Neural cell (in vitro differentiated cells): Measurements from ENCODE around the gene DGKI. TPM values are rescaled to one million over a fixed set of nuclear protein-coding genes. Genes with fewer than 3 reads are reported as not detected.

ENCODE experiments used
- H2AFZ ChIP-seq: fragments of 200-600, 300-800 bp; sonication (generic), shearing (Covaris generic); 2 replicates; pipeline ENCODE4 v1.6.0; 2014; ENCODE audit warnings: low read depth, mild to moderate bottlenecking, antibody characterized with exemption, low read length, moderate library complexity
- H3F3A ChIP-seq: fragments of 200-600 bp; shearing (Covaris generic); 2 replicates; pipeline ENCODE4 v1.6.1; 2016; ENCODE audit warnings: mild to moderate bottlenecking, moderate library complexity, mixed read lengths, antibody characterized with exemption, low read length; ENCODE audit not compliant: insufficient read depth, poor library complexity, severe bottlenecking
- H3K27ac ChIP-seq: fragments of 200-600, 300-800 bp; sonication (generic), shearing (Covaris generic); 2 replicates; pipeline ENCODE4 v1.5.1; 2014; ENCODE audit warnings: mild to moderate bottlenecking, low read length, moderate library complexity
- H3K27me3 ChIP-seq: fragments of 300-800, 200-600 bp; sonication (generic), shearing (Covaris generic); 2 replicates; pipeline ENCODE4 v1.6.0; 2014; ENCODE audit warnings: mild to moderate bottlenecking, low read depth, low read length, moderate library complexity; ENCODE audit not compliant: insufficient read depth
- H3K36me3 ChIP-seq: fragments of 300-800, 200-600 bp; sonication (generic), shearing (Covaris generic); 2 replicates; pipeline ENCODE4 v1.5.1; 2014; ENCODE audit warnings: mild to moderate bottlenecking, antibody characterized with exemption, low read length, moderate library complexity; ENCODE audit not compliant: insufficient read depth
- H3K4me2 ChIP-seq: fragments of 300-800, 200-600 bp; sonication (generic), shearing (Covaris generic); 2 replicates; pipeline ENCODE4 v1.6.0; 2014; ENCODE audit warnings: mild to moderate bottlenecking, low read length
- H3K4me3 ChIP-seq: fragments of 300-800, 200-600 bp; sonication (generic), shearing (Covaris generic); 2 replicates; pipeline ENCODE4 v1.5.1; 2014; ENCODE audit warnings: mild to moderate bottlenecking, low read length, moderate library complexity
- H3K79me2 ChIP-seq: fragments of 200-600 bp; shearing (Covaris generic); replicated peaks from 2 replicates; pipeline ENCODE4 v1.6.0; 2014; ENCODE audit warnings: mild to moderate bottlenecking, low read length, moderate library complexity; ENCODE audit not compliant: insufficient read depth
- H3K9ac ChIP-seq: fragments of 300-800, 200-600 bp; sonication (generic), shearing (Covaris generic); 2 replicates; pipeline ENCODE4 v1.6.1; 2016; ENCODE audit warnings: mild to moderate bottlenecking, low read length, mixed read lengths
- H3K9me2 ChIP-seq: fragments of 200-600 bp; shearing (Covaris generic); 2 replicates; pipeline ENCODE4 v1.6.1; 2016; ENCODE audit warnings: mild to moderate bottlenecking, low read length, mixed read lengths; ENCODE audit not compliant: insufficient read depth
- H3K9me3 ChIP-seq: fragments of 200-600, 300-800 bp; sonication (generic), shearing (Covaris generic); 2 replicates; pipeline ENCODE4 v1.6.1; 2016; ENCODE audit warnings: mild to moderate bottlenecking, mixed run types, low read length, moderate library complexity, mixed read lengths
- H4K20me1 ChIP-seq: fragments of 200-600 bp; shearing (Covaris generic); 2 replicates; pipeline ENCODE4 v1.6.1; 2016; ENCODE audit warnings: mild to moderate bottlenecking, mixed run types; ENCODE audit not compliant: insufficient read depth
- CTCF ChIP-seq: fragments of 450-650 bp; IDR thresholded peaks from 2 replicates; pipeline ENCODE4 v1.5.1; 2014; ENCODE audit warnings: antibody characterized with exemption, mild to moderate bottlenecking, moderate library complexity; ENCODE audit not compliant: poor library complexity, severe bottlenecking
- EP300 ChIP-seq: fragments of 450-650 bp; conservative IDR thresholded peaks from 2 replicates; pipeline ENCODE4 v1.6.1; 2014; ENCODE audit warnings: antibody characterized with exemption, mild to moderate bottlenecking, moderate library complexity; ENCODE audit not compliant: poor library complexity, severe bottlenecking
- EZH2 ChIP-seq: fragments of 200-600, 300-800 bp; shearing (Covaris generic), sonication (generic); IDR thresholded peaks from 2 replicates; pipeline ENCODE4 v1.6.1; 2014; ENCODE audit warnings: antibody characterized with exemption, low read length, borderline replicate concordance, mild to moderate bottlenecking; ENCODE audit not compliant: insufficient read depth, poor library complexity, severe bottlenecking
- MXI1 ChIP-seq: fragments of 450-650 bp; conservative IDR thresholded peaks from 2 replicates; pipeline ENCODE4 v1.6.1; 2014; ENCODE audit warnings: antibody characterized with exemption, mild to moderate bottlenecking; ENCODE audit not compliant: poor library complexity, severe bottlenecking
- POLR2AphosphoS5 ChIP-seq: IDR thresholded peaks from 2 replicates; pipeline ENCODE4 v1.6.1; 2012
- RAD21 ChIP-seq: fragments of 450-650 bp; conservative IDR thresholded peaks from 2 replicates; pipeline ENCODE4 v1.6.1; 2014; ENCODE audit warnings: antibody characterized with exemption, mild to moderate bottlenecking, moderate library complexity
- REST ChIP-seq: IDR thresholded peaks from 2 replicates; pipeline ENCODE4 v1.6.1; 2012; ENCODE audit warnings: borderline replicate concordance
- SMC3 ChIP-seq: fragments of 450-650 bp; conservative IDR thresholded peaks from 2 replicates; pipeline ENCODE4 v1.6.1; 2014; ENCODE audit warnings: antibody characterized with exemption, mild to moderate bottlenecking, moderate library complexity; ENCODE audit not compliant: poor library complexity
- TAF1 ChIP-seq: IDR thresholded peaks from 2 replicates; pipeline ENCODE4 v1.6.1; 2012; ENCODE audit warnings: low read depth
- polyA plus RNA-seq: library from polyadenylated mRNA; depleted of rRNA; stranded (reverse); fragments of >200 nt; gene quantifications from 2 replicates; pipeline ENCODE4 v1.2.3, GENCODE V29; 2014

Gene DGKI
- polyA plus RNA-seq, 1 donor from 2014 or later = 15.8 TPM

DNA sequence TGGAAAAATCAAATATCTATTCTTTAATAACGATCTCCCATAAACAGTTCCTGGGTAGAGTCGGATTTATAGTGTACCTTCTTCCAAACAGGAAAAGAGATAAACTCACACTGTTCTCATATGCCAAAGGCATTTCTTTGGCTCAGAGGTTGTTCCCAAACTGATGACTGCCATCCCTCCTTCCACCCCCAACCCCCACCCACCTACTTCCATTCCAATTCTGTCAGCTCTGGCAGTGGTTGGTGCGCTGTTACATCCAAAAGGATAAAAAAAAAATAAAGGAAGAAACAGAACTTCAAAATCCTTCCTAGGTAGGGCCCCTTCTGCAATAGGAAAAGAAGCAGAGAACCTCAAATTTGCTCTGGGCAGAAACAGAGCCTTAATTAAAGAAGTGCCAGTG lies 104.7 kb downstream of the DGKI start:
- no peaks in the 10 kb centered on the region for H3K79me2 ChIP-seq
- no peak overlapping the region for H3K9ac ChIP-seq
- no peak overlapping the region for H3K27ac ChIP-seq
- no peaks in the 10 kb centered on the region for H3K36me3 ChIP-seq
- no peak overlapping the region for H2AFZ ChIP-seq
- H3K4me3 ChIP-seq = no peak overlapping the region
- no peaks in the 10 kb centered on the region for H4K20me1 ChIP-seq
- no peaks in the 10 kb centered on the region for H3F3A ChIP-seq
- H3K27me3 ChIP-seq = no peaks in the 10 kb centered on the region
- H3K4me2 ChIP-seq = no peak overlapping the region
- H3K9me2 ChIP-seq = no peaks in the 10 kb centered on the region
- H3K9me3 ChIP-seq = no peaks in the 10 kb centered on the region
- TF ChIP-seq RAD21 (no peak), POLR2AphosphoS5 (no peak), MXI1 (no peak), TAF1 (no peak), REST (no peak), EP300 (no peak), SMC3 (no peak), CTCF (no peak), EZH2 (no peak)

DNA sequence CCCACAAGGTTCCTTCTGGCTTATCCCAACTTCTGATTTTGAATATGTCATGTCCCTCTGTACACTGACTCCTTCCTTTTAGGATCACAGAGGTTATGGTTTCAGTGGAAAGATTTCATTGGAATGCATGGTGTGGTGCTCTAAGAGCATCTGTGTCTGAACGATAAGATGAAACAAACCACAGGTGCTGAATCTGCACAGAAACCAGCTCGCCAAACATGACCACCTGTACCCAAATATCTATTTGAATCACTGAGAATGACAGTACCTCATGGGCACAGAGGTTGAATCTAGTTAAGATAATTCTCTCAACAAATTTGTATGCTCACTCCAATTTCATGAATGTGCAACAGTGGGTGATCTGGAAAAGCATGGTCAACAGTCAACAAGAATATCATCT lies 105.3 kb downstream of the DGKI start:
- TF ChIP-seq RAD21 (no peak), SMC3 (no peak), CTCF (no peak), POLR2AphosphoS5 (no peak), EZH2 (no peak)
- H3K4me2 ChIP-seq = no peak overlapping the region
- no peaks in the 10 kb centered on the region for H3K36me3 ChIP-seq
- H3K4me3 ChIP-seq = no peak overlapping the region
- no peak overlapping the region for H2AFZ ChIP-seq
- no peak overlapping the region for H3K9ac ChIP-seq
- no peaks in the 10 kb centered on the region for H3K27me3 ChIP-seq
- H3F3A ChIP-seq = no peaks in the 10 kb centered on the region
- no peaks in the 10 kb centered on the region for H3K9me3 ChIP-seq
- H3K79me2 ChIP-seq = no peaks in the 10 kb centered on the region
- no peaks in the 10 kb centered on the region for H3K9me2 ChIP-seq
- H3K27ac ChIP-seq = no peak overlapping the region
- no peaks in the 10 kb centered on the region for H4K20me1 ChIP-seq
